Measurements from ENCODE around the gene NHSL2. TPM values are rescaled to one million over a fixed set of nuclear protein-coding genes. Genes with fewer than 3 reads are reported as not detected.

NHSL2 gene
- total RNA-seq, 2 experiments from 2014 or later = 0.97 TPM

DNA sequence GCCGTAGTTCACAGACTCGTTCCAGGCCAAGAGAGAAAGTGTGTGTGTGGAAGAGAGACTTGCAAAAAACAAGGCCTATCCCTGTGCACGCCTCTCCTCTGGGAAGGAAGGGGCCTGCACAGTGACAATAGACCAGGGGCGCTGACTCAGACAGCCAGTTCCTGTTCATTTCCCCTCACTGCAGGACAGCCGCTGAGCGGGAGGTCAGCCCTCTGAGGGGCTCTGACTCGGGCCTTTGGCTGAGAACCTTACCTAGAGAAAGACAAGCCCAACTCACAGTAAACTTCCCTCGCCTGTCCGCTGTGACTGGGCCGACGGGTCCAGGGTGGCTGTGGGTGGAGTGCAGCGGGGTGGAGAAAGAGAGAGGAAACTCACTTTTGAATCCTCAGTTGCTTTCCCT is 169.0 kb downstream of the NHSL2 start:
- no peaks in the 10 kb centered on the region for H3K9me3 Mint-ChIP-seq
- H3K4me1 Mint-ChIP-seq (ENCODE audit: low read depth) = peaks cover 13% of the 10 kb centered on the region
- no peak for DNase-seq
- H3K27ac Mint-ChIP-seq = no peak overlapping the region
- POLR2A ChIA-PET = no interaction called here
- intact Hi-C loops (cut with micrococcal nuclease) = no loop called here
- CTCF ChIA-PET = no interaction called here
- H3K27me3 Mint-ChIP-seq = no peaks in the 10 kb centered on the region
- no peaks in the 10 kb centered on the region for H3K36me3 Mint-ChIP-seq
- H3K4me3 Mint-ChIP-seq = no peak overlapping the region

DNA sequence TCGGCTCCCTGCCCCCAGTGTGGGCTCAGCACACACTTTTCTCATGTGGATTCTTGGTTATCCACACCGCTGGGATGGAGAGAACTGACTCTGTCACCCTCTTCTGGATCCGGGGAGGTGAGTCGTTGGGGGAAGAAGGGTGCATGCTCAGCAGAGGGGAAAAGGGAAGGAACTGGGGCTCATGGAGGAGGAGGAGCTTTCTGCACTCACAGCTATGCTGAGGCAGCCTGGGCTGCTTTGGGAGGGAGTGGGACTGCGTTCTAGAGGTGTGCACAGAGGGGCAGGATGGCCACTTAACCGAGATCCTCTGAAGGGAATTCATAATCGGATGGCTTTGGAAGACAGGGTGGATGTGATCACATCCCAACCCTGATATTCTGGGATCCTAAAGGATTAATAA is 169.5 kb downstream of the NHSL2 start:
- Mint-ChIP-seq H3K36me3 (no peaks in the 10 kb centered on the region), H3K4me1 (ENCODE audit: low read depth) (peaks cover 13% of the 10 kb centered on the region)

DNA sequence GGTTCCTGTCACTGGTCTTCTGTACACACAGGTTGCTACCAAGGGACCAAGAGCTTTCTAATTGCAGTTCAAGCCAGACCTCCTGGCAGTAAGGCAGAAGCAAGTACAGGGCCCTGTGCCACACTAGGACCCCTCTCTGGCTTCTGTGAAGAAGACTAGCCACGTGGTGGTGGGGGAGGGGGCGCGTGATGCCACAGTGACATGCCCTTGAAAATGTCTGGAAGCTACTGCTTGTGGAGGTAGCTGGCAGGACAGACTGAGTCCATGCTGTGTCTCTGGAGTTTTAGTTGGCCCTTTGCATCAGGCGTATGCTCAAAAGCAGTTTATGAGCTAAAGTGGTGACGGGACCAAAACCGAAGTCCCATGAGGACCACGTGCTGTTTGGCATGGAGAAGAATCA is 170.2 kb downstream of the NHSL2 start:
- H3K4me3 Mint-ChIP-seq = no peak overlapping the region
- H3K36me3 Mint-ChIP-seq = no peaks in the 10 kb centered on the region
- no peaks in the 10 kb centered on the region for H3K27me3 Mint-ChIP-seq
- peaks cover 13% of the 10 kb centered on the region for H3K4me1 Mint-ChIP-seq (ENCODE audit: low read depth)
- CTCF ChIA-PET = no interaction called here
- POLR2A ChIA-PET = no interaction called here
- H3K27ac Mint-ChIP-seq = no peak overlapping the region
- DNase-seq = no peak
- intact Hi-C loops (cut with micrococcal nuclease) = no loop called here
- H3K9me3 Mint-ChIP-seq = no peaks in the 10 kb centered on the region

More for the DNA sequence above, 169.5 kb downstream of the NHSL2 start:
- Mint-ChIP-seq H3K27ac (no peak overlapping the region), H3K27me3 (no peaks in the 10 kb centered on the region), H3K4me3 (no peak overlapping the region), H3K9me3 (no peaks in the 10 kb centered on the region)
- DNase-seq = no peak
- intact Hi-C loops (cut with micrococcal nuclease) = no loop called here
- ChIA-PET POLR2A (no interaction called here), CTCF (no interaction called here)

DNA sequence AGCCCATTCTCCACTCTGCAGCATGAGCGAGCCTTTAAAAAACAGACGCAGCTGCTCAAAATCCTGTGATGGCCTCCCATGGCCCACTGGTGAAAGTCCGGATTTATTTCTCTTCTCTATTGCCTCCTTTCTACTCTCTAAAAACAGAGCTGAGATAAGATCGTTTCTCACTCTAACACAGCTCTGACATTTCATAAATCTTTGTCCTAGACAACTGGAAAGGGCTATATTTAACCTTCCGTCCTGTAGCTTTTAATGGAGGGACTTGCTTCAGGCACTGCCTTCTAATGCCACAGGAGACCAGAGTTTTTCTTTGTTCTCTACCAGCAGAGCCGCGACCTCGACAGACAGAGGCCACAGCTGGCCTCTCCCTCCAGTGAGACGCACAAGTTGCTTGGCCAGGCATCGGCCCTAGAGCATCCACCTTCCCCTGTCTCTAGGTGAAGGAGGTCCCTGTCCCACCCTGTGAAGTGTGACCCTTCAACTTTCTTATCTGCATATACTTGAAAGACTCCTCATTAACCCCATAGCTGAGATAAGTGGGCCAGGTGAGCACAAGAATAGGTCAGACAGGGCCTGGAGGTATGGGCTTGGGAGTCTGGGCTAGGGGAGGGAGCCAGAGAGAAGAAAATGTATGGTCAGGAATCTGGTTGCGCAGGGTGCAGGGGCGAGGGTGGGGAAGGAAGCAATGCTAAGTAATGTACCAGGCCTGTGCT is 171.1 kb downstream of the NHSL2 start:
- Mint-ChIP-seq H3K27me3 (no peaks in the 10 kb centered on the region), H3K27ac (no peak overlapping the region), H3K4me1 (ENCODE audit: low read depth) (peaks cover 13% of the 10 kb centered on the region), H3K36me3 (no peaks in the 10 kb centered on the region), H3K4me3 (no peak overlapping the region), H3K9me3 (no peaks in the 10 kb centered on the region)
- intact Hi-C loops (cut with micrococcal nuclease) = no loop called here
- DNase-seq = no peak
- ChIA-PET POLR2A (no interaction called here), CTCF (no interaction called here)

DNA sequence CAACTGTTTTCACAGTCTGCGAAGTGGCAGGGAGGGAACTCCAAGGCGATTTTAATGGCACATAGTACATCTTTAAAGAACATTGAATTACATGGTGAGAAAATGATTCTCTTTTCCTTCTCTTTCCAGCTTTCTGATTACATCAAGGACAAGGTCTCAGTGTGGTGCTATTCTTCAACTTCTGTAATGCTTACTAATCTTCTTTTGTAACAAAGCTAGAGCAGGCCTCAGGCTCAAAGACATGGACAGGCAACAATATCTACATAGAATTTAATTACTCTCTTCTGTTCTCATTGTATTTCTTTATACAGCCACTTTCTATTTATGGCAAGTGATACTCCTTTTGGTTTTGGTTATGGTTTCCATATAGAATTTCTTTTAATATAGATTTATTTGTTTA is 172.6 kb downstream of the NHSL2 start:
- H3K27ac Mint-ChIP-seq = no peak overlapping the region
- DNase-seq = no peak
- H3K36me3 Mint-ChIP-seq = no peaks in the 10 kb centered on the region
- ChIA-PET POLR2A (no interaction called here), CTCF (interaction anchor here (2.0 kb wide), 1 partner anchor 61 kb away, joined by 4 read pairs; no protein-coding TSS in a partner anchor)
- no peaks in the 10 kb centered on the region for H3K27me3 Mint-ChIP-seq
- H3K9me3 Mint-ChIP-seq = no peaks in the 10 kb centered on the region
- intact Hi-C loops (cut with micrococcal nuclease) = no loop called here
- no peak overlapping the region for H3K4me3 Mint-ChIP-seq
- H3K4me1 Mint-ChIP-seq (ENCODE audit: low read depth) = peaks cover 2% of the 10 kb centered on the region

DNA sequence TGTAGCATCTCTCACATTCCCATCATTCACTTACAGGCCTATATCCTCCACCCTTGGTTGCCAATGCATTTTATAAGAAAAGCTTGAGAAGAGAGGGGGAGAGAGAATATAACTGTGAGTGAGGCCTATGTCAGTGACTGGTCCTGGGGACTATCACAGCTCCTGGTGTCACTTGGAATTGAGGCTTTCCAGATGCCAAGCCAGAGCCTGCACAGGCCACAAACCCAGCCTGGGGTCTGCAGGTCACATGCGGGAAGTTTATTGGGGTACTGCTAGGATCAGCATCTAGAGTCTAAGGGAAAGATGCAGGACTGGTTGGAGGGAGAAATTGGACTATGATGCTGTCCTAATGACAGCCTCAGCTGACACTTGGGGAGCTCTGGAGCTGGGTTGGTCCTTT is 173.5 kb downstream of the NHSL2 start:
- Mint-ChIP-seq H3K9me3 (no peaks in the 10 kb centered on the region), H3K4me1 (ENCODE audit: low read depth) (no peaks in the 10 kb centered on the region), H3K27ac (no peak overlapping the region), H3K36me3 (no peaks in the 10 kb centered on the region), H3K4me3 (no peak overlapping the region), H3K27me3 (no peaks in the 10 kb centered on the region)
- CTCF ChIA-PET = interaction anchor here (2.0 kb wide), 1 partner anchor 62 kb away, joined by 4 read pairs; no protein-coding TSS in a partner anchor
- POLR2A ChIA-PET = no interaction called here
- DNase-seq = no peak
- intact Hi-C loops (cut with micrococcal nuclease) = no loop called here

DNA sequence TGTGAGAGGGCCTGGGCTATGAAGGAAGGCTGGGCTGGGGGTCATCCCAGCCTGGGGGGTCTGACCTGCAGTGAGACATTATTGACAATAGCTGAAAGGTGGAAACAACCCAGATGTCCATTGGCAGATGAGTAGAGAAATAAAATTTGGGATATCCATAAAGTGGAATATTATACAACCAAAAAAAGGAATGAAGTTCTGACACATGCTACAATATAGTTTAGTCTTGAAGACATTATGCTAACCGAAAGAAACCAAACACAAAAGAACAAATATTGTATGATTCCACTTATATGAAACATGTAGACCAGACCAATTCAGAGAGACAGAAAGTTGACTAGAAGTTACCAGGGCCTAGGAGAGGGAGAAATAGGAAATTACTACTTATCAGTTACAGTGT is 176.3 kb downstream of the NHSL2 start:
- ChIA-PET POLR2A (no interaction called here), CTCF (no interaction called here)
- intact Hi-C loops (cut with micrococcal nuclease) = no loop called here
- Mint-ChIP-seq H3K27ac (no peak overlapping the region), H3K4me3 (no peak overlapping the region), H3K4me1 (ENCODE audit: low read depth) (no peaks in the 10 kb centered on the region), H3K27me3 (no peaks in the 10 kb centered on the region), H3K36me3 (no peaks in the 10 kb centered on the region), H3K9me3 (no peaks in the 10 kb centered on the region)
- no peak for DNase-seq

DNA sequence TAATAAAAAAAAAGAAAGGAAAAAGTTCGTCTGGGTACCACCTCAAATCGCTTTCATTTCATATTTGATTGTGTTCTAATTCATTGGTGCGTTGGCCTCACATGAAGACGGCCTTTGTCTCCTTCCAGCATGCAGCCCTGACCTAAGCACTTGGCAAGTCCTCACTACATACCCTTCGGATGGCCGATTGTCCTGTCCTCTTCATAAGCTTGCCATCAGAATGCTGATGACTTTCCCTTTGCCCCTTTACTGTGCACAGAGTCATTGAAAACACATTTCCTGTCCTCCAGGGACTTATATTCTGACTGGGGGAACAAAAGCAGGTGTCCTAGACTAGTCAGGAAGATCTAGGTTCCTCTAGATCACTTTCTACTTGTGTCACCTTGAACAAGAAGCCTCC is 178.1 kb downstream of the NHSL2 start:
- POLR2A ChIA-PET = no interaction called here
- Mint-ChIP-seq H3K36me3 (no peaks in the 10 kb centered on the region), H3K4me3 (no peak overlapping the region), H3K4me1 (ENCODE audit: low read depth) (no peaks in the 10 kb centered on the region), H3K27ac (no peak overlapping the region), H3K9me3 (no peaks in the 10 kb centered on the region), H3K27me3 (no peaks in the 10 kb centered on the region)
- intact Hi-C loops (cut with micrococcal nuclease) = no loop called here
- no peak for DNase-seq
- CTCF ChIA-PET = no interaction called here

DNA sequence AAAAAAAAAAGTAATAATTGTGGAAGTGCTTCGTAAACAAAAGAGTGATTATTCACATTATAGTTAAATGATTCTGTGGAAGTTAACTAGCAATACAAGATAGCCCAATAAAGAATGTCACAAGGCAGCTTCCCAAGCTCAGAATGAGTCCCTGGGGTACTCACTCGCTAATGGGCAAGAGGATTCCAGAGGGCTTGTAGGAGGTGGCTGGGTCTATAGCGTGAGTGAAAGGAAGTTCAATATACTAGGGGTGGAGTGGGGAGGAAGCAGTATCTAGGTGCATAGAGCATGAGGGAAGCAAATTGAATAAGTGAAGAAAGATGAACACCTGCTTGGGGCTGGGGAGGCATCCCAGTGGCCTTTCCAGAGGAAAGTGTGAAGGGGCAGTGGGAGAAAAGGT is 178.6 kb downstream of the NHSL2 start:
- ChIA-PET POLR2A (no interaction called here), CTCF (no interaction called here)
- no peak for DNase-seq

DNA sequence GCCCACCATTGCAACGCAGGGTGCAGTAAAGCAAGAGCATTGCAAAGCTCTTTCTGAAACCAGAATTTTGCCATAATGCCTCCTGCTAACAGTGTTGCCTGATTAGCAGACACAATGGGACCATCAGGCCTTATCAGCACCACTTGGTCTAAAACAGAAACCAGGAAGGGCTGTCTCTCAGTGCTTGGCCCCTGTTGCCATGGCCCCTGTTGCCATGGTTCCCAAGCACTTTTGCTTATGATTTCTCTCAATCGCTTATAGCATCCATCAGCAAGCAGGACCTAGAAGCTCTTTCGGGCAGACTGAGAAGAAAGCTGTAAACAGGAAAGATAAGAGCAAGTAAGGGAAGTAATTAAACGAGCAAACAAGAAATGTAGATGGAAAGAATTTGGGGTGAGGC is 184.2 kb downstream of the NHSL2 start:
- Mint-ChIP-seq H3K4me1 (ENCODE audit: low read depth) (peaks cover 17% of the 10 kb centered on the region), H3K4me3 (no peak overlapping the region), H3K36me3 (no peaks in the 10 kb centered on the region), H3K27me3 (no peaks in the 10 kb centered on the region), H3K9me3 (no peaks in the 10 kb centered on the region), H3K27ac (peak overlapping the region; percentile 31)
- POLR2A ChIA-PET = no interaction called here
- DNase-seq = peak; percentile 80
- intact Hi-C loops (cut with micrococcal nuclease) = no loop called here
- CTCF ChIA-PET = interaction anchor here (0.6 kb wide), 1 partner anchor 50 kb away, joined by 3 read pairs; no protein-coding TSS in a partner anchor

More for the DNA sequence above, 178.6 kb downstream of the NHSL2 start:
- Mint-ChIP-seq H3K27ac (no peak overlapping the region), H3K9me3 (no peaks in the 10 kb centered on the region), H3K36me3 (no peaks in the 10 kb centered on the region), H3K4me3 (no peak overlapping the region), H3K4me1 (ENCODE audit: low read depth) (no peaks in the 10 kb centered on the region), H3K27me3 (no peaks in the 10 kb centered on the region)
- intact Hi-C loops (cut with micrococcal nuclease) = no loop called here

DNA sequence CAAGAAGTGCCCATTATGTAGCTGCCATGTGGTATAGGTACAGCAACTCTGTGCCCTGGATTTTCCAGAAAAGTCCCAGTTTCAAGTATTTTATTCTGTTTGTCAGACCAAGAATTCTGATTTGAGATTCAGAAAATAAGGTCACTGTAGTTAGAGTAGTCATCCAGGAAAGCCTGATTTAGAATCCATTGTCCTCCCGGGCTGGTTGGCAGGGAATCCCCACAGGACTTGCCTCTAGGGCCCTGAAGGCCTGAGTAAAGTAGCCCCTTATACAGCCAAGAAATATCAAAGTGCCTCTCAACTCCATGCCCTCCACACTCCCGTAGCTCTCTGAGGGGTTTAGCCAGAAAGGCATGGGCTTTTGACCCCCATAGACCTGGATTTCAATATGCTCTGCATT is 184.7 kb downstream of the NHSL2 start:
- no peak overlapping the region for H3K4me3 Mint-ChIP-seq
- intact Hi-C loops (cut with micrococcal nuclease) = no loop called here
- H3K4me1 Mint-ChIP-seq (ENCODE audit: low read depth) = peaks cover 22% of the 10 kb centered on the region
- ChIA-PET CTCF (no interaction called here), POLR2A (no interaction called here)
- H3K9me3 Mint-ChIP-seq = no peaks in the 10 kb centered on the region
- H3K27me3 Mint-ChIP-seq = no peaks in the 10 kb centered on the region
- no peak for DNase-seq
- no peak overlapping the region for H3K27ac Mint-ChIP-seq
- H3K36me3 Mint-ChIP-seq = no peaks in the 10 kb centered on the region

DNA sequence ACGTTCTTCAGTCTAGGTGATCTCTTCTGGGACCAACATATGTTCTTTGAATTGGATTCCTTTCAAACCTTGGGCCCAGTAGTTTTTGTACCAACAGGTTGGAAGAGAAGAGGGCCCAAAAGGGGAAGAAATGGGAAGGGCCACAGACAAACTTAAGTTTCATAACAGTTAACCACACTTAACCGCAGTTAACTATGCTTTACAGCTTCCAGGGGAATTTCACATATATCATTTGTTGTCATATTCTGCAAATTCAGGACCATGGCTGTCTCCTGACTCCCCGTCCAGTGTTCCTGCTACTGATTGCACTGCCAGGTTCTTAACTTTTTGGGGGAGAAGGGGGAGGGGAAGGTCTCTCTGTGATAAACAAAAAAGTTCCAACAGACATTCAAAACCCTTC is 186.5 kb downstream of the NHSL2 start:
- Mint-ChIP-seq H3K9me3 (no peaks in the 10 kb centered on the region), H3K27me3 (no peaks in the 10 kb centered on the region), H3K4me1 (ENCODE audit: low read depth) (peaks cover 39% of the 10 kb centered on the region), H3K36me3 (no peaks in the 10 kb centered on the region), H3K4me3 (no peak overlapping the region), H3K27ac (no peak overlapping the region)
- ChIA-PET POLR2A (no interaction called here), CTCF (no interaction called here)
- intact Hi-C loops (cut with micrococcal nuclease) = no loop called here
- no peak for DNase-seq

DNA sequence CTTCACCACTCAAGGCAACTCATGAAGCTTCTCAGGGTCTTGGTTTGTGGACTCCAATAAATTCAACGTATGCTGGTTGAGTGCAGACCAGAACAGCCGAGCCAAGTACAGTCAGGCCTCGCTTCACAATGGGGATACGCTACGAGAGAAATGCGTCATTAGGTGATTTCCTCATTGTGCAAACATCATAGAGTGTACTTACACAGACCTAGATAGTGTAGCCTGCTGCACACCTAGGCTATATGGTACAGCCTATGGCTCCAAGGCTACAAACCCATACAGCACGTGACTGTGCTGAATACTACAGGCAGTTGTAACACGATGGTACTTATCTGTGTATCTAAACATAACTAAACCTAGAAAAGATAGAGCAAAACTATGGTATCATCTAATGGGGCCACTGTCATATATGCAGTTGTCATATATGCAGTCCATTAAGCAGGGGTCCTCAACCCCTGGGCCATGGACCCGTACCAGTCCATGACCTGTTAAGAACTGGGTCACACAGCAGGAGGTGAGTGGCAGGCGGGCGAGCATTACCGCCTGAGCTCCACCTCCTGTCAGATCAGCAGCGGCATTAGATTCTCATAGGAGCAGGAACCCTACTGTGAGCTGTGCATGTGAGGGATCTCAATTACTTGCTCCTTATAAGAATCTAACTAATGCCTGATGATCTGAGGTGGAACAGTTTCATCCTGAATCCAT is 189.6 kb downstream of the NHSL2 start:
- POLR2A ChIA-PET = interaction anchor here (1.2 kb wide), 1 partner anchor 44 kb away, joined by 3 read pairs; no protein-coding TSS in a partner anchor
- H3K27ac Mint-ChIP-seq = peak overlapping the region; percentile 74
- no peaks in the 10 kb centered on the region for H3K9me3 Mint-ChIP-seq

More for the DNA sequence above, 189.6 kb downstream of the NHSL2 start:
- Mint-ChIP-seq H3K36me3 (no peaks in the 10 kb centered on the region), H3K4me1 (ENCODE audit: low read depth) (peaks cover 57% of the 10 kb centered on the region), H3K27me3 (no peaks in the 10 kb centered on the region), H3K4me3 (peak overlapping the region; percentile 60)
- intact Hi-C loops (cut with micrococcal nuclease) = loop anchor here (1.0 to 5.0 kb wide), 2 partner anchors 21 to 78 kb away; no protein-coding TSS in a partner anchor
- peak; percentile 26 for DNase-seq
- CTCF ChIA-PET = interaction anchor here (3.9 to 4.2 kb wide), 2 partner anchors 26 to 80 kb away, joined by 19 to 30 read pairs; no protein-coding TSS in a partner anchor
